SK-N-SH treated with all-trans-retinoic acid at 6 μM for 48 hours (cell line): Measurements from ENCODE around the gene SCGB1C2.

Experiments
- ARNTL ChIP-seq: fragments of 450-650 bp; formaldehyde crosslinking; IDR thresholded peaks from 2 replicates; pipeline ENCODE4 v1.5.0; 2020; ENCODE audit warnings: low read depth, mild to moderate bottlenecking, moderate library complexity, borderline replicate concordance
- CREB5 ChIP-seq: fragments of 250-450 bp; sonication (Bioruptor Pico); IDR thresholded peaks from 2 replicates; pipeline ENCODE4 v1.5.1; 2020; ENCODE audit warnings: low read depth, mild to moderate bottlenecking, moderate library complexity
- CSDC2 ChIP-seq: fragments of 250-450 bp; sonication (Bioruptor Pico); IDR thresholded peaks from 2 replicates; pipeline ENCODE4 v1.5.0; 2020; ENCODE audit warnings: mild to moderate bottlenecking, moderate library complexity
- PATZ1 ChIP-seq: fragments of 250-450 bp; sonication (Bioruptor Pico); IDR thresholded peaks from 2 replicates; pipeline ENCODE4 v1.8.0; 2020; ENCODE audit warnings: mild to moderate bottlenecking, moderate library complexity, borderline replicate concordance
- POU6F1 ChIP-seq: fragments of 250-450 bp; sonication (Bioruptor Pico); IDR thresholded peaks from 2 replicates; pipeline ENCODE4 v1.8.0; 2021; ENCODE audit warnings: low read depth, mild to moderate bottlenecking, moderate library complexity, borderline replicate concordance
- RARB ChIP-seq: fragments of 250-450 bp; sonication (Bioruptor Pico); IDR thresholded peaks from 2 replicates; pipeline ENCODE4 v1.8.0; 2021; ENCODE audit warnings: mild to moderate bottlenecking, moderate library complexity
- SNAI2 ChIP-seq: fragments of 250-450 bp; sonication (Bioruptor Pico); IDR thresholded peaks from 2 replicates; pipeline ENCODE4 v1.5.0; 2020; ENCODE audit warnings: mild to moderate bottlenecking, moderate library complexity
- TCF4 ChIP-seq: fragments of 250-450 bp; sonication (Bioruptor Pico); IDR thresholded peaks from 2 replicates; pipeline ENCODE4 v1.8.0; 2021; ENCODE audit warnings: mild to moderate bottlenecking, moderate library complexity, borderline replicate concordance
- ZC3H10 ChIP-seq: fragments of 250-450 bp; sonication (Bioruptor Pico); IDR thresholded peaks from 2 replicates; pipeline ENCODE4 v1.5.1; 2021; ENCODE audit warnings: mild to moderate bottlenecking, moderate library complexity
- ZFP3 ChIP-seq: fragments of 250-450 bp; sonication (Bioruptor Pico); IDR thresholded peaks from 2 replicates; pipeline ENCODE4 v1.5.0; 2020; ENCODE audit warnings: mild to moderate bottlenecking, moderate library complexity
- ZFP30 ChIP-seq: fragments of 450-650 bp; formaldehyde crosslinking; IDR thresholded peaks from 2 replicates; pipeline ENCODE4 v1.5.0; 2022; ENCODE audit warnings: mild to moderate bottlenecking, moderate library complexity
- ZNF565 ChIP-seq: fragments of 450-650 bp; formaldehyde crosslinking; conservative IDR thresholded peaks from 2 replicates; pipeline ENCODE4 v1.5.0; 2020; ENCODE audit warnings: low read depth, mild to moderate bottlenecking, moderate library complexity
- ZNF70 ChIP-seq: fragments of 450-650 bp; formaldehyde crosslinking; IDR thresholded peaks from 2 replicates; pipeline ENCODE4 v1.5.0; 2020; ENCODE audit warnings: mild to moderate bottlenecking, moderate library complexity

GRCh38 chr17:180381-181244 lies 43.2 kb downstream of the SCGB1C2 start:
- TF ChIP-seq ZFP30 (CRISPR knock-in tag) (no peak), PATZ1 (CRISPR knock-in tag) (no peak), SNAI2 (CRISPR knock-in tag) (no peak), POU6F1 (CRISPR knock-in tag) (no peak), ARNTL (CRISPR knock-in tag) (no peak), ZNF565 (CRISPR knock-in tag) (no peak), ZFP3 (CRISPR knock-in tag) (no peak), ZNF70 (CRISPR knock-in tag) (no peak), TCF4 (CRISPR knock-in tag) (no peak), CSDC2 (CRISPR knock-in tag) (no peak), ZC3H10 (CRISPR knock-in tag) (no peak), CREB5 (CRISPR knock-in tag) (no peak), RARB (no peak)
